GM12865 (cell line): ENCODE measurements around the gene CDKL4.
A peak's percentile ranks its signal among the peaks of the same experiment; 100 is the strongest.

ENCODE experiments used
- DNase-seq: peaks from one replicate; pipeline ENCODE4 v3.0.0; 2010; ENCODE audit warnings: low read depth
- H3K4me3 ChIP-seq: 2 replicates; pipeline ENCODE4 v1.5.1; 2011; ENCODE audit warnings: mild to moderate bottlenecking, low read depth, low read length, control low read depth
- CTCF ChIP-seq: IDR thresholded peaks from 2 replicates; pipeline ENCODE4 v1.5.1; 2011; ENCODE audit warnings: low read length, control low read depth, low read depth, inconsistent platforms; ENCODE audit not compliant: insufficient read depth; ENCODE audit errors: missing control alignments

CDKL4 gene

GRCh38 chr2:39266916-39267434 lies 23.2 kb upstream of the CDKL4 start:
- no peak for DNase-seq
- H3K4me3 ChIP-seq, result no peak overlapping the region
- no peak for TF ChIP-seq CTCF

- no peak for TF ChIP-seq CTCF
- DNase-seq, result peak; percentile 67
Observed at GRCh38 chr2:39266139-39266805, 22.5 kb upstream of the CDKL4 start.

GRCh38 chr2:39265315-39265714 lies 21.5 kb upstream of the CDKL4 start:
- no peak overlapping the region for H3K4me3 ChIP-seq
- DNase-seq, result peak; percentile 29
- no peak for TF ChIP-seq CTCF

More at GRCh38 chr2:39266139-39266805, 22.5 kb upstream of the CDKL4 start:
- no peak overlapping the region for H3K4me3 ChIP-seq

- H3K4me3 ChIP-seq, result no peak overlapping the region
Observed at GRCh38 chr2:39264733-39265132, 21.0 kb upstream of the CDKL4 start.

GRCh38 chr2:39260087-39260486 lies 16.3 kb upstream of the CDKL4 start:
- no peak for DNase-seq

More at GRCh38 chr2:39264733-39265132, 21.0 kb upstream of the CDKL4 start:
- TF ChIP-seq CTCF, result no peak
- peak; percentile 50 for DNase-seq

GRCh38 chr2:39256040-39256439 lies 12.3 kb upstream of the CDKL4 start:
- DNase-seq, result no peak
- TF ChIP-seq CTCF, result no peak
- H3K4me3 ChIP-seq, result no peak overlapping the region

More at GRCh38 chr2:39260087-39260486, 16.3 kb upstream of the CDKL4 start:
- TF ChIP-seq CTCF, result no peak
- H3K4me3 ChIP-seq, result no peak overlapping the region
